ENCODE results near the gene TANGO6.
A peak's percentile ranks its signal among the peaks of the same experiment; 100 is the strongest.
"Not testable (repeated sequence)": the region's sequence is repeated elsewhere in the genome, so short reads cannot be mapped to it uniquely, and the experiment has no call there.

Gene TANGO6

GRCh38 chr16:68843482-68844210, at the start of gene TANGO6:
TANGO6 (plus strand) TSS chr16:68843531; CDS start chr16:68843618, 87 bp downstream.
- DNase-seq, result peak; percentile 46

DNA sequence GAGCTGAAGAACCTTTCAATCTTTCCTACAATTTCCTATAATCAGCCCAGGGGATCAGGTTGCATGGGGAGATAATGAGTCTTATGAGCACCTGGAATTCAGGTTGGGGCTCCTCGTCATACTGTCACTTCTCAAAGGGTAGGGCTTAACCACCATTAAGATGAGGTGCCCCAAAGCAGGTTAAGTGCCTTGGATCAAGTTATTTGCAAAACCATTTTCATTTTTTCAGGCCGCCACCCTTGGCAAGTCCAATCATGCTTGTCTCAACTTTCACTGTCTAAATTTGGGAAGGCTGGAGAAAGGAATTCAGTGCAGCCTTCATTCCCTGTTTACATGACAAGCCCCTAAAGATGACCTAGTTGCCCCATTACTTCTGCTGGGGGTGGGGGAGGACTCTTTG, 44.9 kb upstream of the TANGO6 start:
- DNase-seq, result no peak

DNA sequence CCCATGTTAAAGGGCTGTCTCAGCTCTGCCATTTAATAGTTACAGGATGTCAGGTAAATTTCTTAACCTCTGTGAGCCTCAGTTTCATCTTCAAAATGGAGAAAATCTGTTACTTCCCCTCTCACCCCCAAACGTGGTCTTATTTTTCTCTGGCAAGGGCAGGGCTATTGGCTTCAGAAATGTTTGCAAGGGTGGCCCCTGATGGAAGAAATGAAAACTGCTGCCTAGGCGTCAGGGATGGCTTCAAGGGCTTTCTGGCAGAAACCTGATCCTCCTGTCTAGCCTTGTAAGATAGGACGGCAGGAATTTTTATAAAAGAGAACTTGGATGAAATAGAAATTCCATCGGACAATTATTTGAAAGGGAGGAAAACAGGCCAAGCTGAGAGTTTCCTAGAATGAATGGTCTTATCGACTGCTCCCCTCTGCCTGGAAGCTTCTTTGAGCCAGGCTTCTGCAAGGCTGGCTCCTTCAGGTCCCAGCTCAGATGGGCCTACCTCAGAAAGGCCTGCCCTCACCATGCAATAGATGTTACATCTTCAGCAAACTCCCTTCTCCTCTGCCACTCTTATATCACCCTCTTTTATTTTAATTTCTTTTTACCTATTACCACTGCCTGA, 43.0 kb upstream of the TANGO6 start:
- peak; percentile 56 for DNase-seq

- no peak for DNase-seq
Observed at GRCh38 chr16:68802190-68802589, 41.1 kb upstream of the TANGO6 start.

GRCh38 chr16:68806422-68806821, 36.9 kb upstream of the TANGO6 start:
- no peak for DNase-seq

DNA sequence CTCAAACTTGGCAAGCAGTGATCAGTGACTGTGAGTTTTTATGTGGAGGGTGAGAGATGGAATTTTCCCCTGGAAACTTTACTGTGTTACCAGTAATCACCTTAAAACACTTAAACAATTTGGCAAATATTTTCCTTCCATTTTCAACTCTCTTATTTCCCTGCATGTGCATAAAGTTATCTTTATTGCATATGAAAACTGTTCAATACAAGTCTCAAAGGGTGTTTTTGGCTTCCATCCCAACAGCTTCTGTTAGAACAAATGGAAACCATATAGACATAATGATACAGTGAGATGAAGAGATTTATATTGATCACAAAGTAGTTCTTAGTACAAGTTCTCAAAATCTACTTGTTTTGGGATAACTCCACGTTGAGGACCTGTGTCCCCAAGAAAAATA, 36.4 kb upstream of the TANGO6 start:
- DNase-seq, result no peak

DNA sequence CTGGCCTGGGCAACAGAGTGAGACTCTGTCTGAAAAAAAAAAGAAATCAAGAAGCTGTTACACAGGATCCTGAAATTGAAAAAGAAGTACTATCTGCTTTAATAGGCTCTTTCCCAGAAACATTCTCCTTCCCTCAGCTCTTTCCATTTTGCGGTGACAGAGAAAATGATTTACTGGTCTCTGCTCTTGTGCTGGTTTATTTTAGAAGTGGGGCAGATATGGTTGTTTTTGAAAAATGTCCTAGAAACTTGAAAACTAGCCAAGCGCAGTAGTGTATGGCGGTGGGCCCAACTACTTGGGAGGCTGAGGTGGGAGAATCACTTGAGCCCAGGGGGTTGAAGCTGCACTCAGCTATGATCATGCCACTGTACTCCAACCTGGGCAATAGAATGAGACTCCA, 28.8 kb upstream of the TANGO6 start:
- DNase-seq, result no peak

DNA sequence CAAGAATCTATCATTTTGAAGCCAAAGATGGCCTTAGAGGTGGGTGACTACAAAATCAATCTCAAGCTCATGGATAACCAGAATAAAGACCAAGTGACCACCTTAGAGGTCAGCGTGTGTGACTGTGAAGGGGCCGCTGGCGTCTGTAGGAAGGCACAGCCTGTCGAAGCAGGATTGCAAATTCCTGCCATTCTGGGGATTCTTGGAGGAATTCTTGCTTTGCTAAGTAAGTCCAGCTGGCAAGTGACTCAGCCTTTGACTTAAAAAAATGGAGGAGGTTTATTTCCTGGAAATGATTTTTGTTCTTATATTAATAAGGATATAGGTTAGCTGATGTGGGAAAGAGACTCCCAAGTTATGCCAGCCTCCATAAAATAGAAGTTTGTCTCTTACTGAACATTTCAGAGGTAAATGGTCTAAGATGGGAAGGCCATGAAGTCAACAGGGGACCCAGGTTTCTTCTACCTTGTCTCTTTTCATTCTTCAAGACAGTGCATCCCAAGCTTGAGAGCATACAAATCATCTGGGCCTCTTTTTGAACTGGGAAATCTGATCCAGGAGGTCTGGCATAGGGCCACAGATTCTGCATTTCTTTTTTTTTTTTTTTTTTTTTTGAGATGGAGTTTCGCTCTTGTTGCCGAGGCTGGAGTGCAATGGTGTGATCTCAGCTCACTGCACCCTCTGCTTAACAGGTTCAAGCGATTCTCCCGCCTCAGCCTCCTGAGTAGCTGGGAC, 19.8 kb upstream of the TANGO6 start:
- DNase-seq, result peak; percentile 53

GRCh38 chr16:68825427-68825826, 17.9 kb upstream of the TANGO6 start:
- DNase-seq, result no peak

GRCh38 chr16:68826652-68827051, 16.7 kb upstream of the TANGO6 start:
- no peak for DNase-seq

DNA sequence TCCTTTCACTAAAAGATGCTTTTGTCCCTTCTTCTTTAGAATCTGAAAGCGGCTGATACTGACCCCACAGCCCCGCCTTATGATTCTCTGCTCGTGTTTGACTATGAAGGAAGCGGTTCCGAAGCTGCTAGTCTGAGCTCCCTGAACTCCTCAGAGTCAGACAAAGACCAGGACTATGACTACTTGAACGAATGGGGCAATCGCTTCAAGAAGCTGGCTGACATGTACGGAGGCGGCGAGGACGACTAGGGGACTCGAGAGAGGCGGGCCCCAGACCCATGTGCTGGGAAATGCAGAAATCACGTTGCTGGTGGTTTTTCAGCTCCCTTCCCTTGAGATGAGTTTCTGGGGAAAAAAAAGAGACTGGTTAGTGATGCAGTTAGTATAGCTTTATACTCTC, 10.1 kb upstream of the TANGO6 start:
- no peak for DNase-seq

GRCh38 chr16:68834550-68834949, 8.8 kb upstream of the TANGO6 start:
- no peak for DNase-seq

DNA sequence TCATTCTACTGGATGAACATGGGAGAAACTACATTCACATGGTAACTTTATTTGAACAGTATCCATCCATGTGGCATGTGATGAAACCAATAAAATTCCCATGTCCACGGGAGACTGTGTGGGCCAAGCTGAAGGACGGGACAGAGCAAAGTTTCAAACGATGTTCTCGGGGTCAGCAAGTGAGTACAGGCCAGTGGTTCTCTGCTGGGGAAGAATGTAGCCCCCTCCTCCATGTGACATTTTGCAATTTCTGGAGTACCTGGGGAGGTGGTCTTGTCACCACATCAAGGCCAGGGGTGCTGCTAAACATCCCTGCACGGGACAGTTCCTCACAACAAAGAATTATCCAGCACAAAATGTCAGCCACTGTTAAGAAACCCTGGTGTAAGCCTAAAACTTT, 7.4 kb upstream of the TANGO6 start:
- no peak for DNase-seq

DNA sequence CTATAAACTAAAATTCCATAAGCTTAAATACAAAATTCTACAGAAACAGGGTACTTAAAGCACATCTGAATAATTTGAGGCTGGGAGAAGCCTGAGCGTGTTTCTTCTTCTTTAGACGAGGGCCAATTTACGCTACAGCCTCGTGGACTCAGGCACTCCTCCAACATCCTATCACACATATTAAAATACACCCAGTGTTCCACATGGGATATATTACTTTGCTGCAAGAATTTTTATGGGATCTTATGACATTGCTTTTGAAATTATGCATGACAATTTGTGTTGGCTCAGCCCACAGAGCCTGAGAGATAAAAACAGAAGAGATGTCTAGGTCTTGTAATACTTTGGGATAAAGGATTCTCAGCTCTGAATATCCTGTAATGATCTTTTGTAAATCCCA, 3.5 kb upstream of the TANGO6 start:
- DNase-seq, result no peak

DNA sequence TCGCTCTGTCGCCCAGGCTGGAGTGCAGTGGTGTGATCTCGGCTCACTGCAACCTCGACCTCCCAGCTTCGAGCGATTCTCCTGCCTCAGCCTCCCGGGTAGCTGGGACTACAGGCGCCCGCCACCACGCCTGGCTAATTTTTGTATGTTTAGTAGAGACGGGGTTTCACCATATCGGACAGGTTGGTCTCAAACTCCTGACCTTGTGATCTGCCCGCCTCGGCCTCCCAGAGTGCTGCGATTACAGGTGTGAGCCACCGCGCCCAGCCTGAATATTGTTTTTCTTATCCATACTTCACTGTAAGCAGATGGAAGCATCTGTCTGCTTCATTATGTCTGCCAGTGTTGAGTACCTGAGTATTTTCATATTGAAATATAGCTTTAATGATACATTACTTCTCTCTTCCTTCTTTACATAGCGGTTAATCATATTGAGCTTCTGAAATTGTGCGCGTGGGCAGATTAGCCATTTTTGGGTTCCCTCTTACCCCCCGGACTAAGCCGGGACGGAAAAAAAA, 308 bp upstream of the TANGO6 start:
- DNase-seq, result not testable (repeated sequence)

GRCh38 chr16:68844211-68844564, 857 bp downstream of the TANGO6 start:
- DNase-seq, result no peak

DNA sequence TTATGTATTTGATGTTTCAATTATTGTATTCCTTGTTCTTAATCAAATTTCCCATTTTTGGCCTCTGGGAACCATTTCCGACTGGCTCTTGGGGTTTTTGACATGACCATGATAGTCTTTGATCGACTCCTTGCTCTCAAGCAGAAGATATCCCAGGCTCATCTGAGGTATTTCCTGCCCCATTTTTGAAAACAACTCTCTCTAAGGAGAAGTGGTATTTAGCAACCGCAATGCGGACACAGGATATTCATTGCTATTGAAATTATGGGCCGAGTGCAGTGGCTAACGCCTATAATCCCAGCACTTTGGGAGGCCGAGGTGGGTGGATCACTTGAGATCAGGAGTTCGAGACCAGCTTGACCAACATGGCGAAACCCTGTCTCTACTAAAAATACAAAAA, 5.5 kb downstream of the TANGO6 start:
- DNase-seq, result no peak

DNA sequence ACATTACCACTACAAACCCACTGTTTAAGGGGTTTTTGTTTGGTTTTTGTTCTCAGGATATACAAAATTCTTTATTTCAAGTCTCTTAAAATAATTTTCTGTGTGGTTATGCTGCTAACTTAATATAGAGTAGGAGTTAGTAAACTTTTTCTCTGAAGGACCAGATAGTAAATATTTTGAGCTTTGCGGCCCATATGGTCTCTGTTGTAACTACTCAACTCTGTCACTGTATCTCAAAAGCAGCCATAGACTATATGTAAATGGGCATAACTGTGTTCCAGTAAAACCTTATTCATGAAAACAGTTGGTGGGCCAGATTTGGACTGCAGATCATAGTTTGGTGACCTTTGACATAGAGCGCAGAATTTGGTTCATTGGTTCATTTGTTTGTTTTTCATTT, 7.2 kb downstream of the TANGO6 start:
- DNase-seq, result no peak

DNA sequence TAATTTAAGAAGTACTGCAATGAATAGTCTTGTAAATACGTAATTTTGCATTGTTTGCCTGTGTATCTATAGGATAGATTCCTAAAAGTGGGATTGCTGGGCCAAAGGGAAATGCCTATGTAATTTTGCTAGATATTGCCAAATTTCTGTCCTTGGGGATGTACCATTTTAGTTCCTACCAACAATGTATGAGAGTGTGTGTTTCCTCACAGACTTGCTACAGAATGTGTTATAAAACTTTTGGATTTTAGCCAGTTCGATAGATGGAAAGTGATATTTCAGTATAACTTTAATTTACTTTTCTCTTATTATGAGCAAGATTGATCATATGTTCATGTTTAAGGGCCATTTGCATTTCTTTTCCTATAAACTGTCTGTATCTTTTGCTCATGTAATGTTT, 8.3 kb downstream of the TANGO6 start:
- no peak for DNase-seq

DNA sequence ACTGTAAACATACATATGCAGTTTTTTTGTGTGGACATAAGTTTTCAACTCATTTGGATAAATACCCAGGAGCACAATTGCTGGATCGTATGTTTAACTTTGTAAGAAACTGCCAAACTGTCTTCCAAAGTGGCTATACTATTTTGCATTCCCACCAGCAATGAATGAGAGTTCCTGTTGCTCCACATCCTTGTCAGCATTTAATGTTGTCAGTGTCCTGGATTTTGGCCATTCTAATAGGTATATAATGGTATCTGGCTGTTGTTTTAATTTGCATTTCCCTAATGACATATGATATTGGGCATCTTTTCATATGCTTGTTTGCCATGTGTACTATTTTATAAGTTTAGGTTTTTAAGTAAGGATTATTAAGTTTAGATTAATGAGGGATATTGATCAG, 14.1 kb downstream of the TANGO6 start:
- no peak for DNase-seq

- DNase-seq, result no peak
Observed at GRCh38 chr16:68859828-68860227, 16.5 kb downstream of the TANGO6 start.

GRCh38 chr16:68860978-68861892, 17.9 kb downstream of the TANGO6 start:
- no peak for DNase-seq

DNA sequence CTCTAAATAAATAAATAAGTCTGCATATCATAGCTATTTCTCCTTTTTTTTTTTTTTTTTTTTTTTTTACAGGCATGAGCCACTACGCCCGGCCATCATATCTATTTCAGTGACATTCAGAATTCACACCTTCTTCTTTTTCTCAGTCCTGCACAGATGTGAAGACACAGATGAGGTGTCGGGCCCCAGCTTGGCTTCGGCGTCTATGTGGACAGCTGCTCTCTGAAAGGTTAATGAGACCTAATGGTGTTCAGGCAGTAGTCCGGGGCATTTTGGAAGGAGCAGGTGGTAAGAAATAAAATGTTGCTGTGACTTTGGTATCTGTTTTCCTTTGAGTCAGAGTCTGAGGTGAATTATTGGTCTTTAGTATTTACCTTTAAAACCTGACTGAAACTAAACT, 23.6 kb downstream of the TANGO6 start:
- no peak for DNase-seq
